ENCODE measurements around the gene ADCY6. TPM values are rescaled to one million over a fixed set of nuclear protein-coding genes. Genes with fewer than 3 reads are reported as not detected.

ADCY6 gene
- polyA plus RNA-seq (2012; ENCODE audit: insufficient read depth, insufficient read length) = not detected

DNA sequence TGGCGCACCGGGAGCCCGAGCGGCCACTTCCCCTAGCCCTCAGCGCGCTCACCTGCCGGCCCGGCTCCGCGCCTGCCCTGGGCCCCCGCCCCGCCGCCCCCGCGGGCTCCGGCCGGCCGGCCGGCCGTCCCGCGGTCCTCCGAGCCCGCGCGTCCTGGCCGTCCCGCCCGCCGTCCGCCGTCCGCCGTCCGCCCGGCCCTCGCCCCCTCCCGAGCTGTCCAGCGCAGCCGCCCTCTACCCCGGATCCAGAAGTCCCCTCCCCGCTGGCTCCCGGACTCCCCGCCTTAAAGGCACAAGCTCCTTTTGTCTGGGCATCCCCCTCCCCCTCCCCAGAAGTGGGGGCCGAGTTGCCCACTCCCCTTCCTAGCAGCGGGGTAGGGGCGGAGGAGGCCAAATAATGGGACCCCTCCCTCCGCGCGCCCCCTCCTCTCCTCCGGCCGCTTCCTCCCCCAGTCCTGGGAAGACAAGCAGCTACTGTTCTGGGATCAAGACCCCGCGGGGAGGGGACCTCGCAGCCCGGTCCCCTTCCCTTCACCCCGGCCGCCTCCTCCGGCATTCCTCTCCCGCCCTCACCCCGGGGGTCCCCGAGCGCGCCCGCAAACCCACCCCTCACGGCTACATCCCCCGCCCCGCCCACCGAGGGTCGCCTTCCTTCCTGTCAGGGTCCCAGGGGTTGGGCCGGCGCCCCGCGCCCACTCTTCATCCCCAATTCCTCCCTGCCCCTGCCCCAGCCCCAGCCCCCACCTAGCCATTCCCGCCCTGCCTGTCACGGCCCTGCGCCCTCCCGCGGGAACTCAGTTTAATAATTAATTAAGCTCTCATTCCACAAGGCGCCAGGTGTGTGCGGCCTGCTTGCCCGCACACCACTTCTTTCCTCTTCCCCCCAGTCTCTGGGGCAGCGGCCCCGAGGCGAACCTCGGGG lies at the start of gene ADCY6:
ADCY6 (minus strand) TSS at position 236 of the 922 bp plus-strand sequence. CDS start 5,655 bp downstream, outside the sequence.
- no peak for DNase-seq (ENCODE audit: low read depth, low spot score)
- H3K4me3 ChIP-seq (ENCODE audit: low read length) = no peak within 1 kb of the TSS; the same call in 1 of the 2 replicates

DNA sequence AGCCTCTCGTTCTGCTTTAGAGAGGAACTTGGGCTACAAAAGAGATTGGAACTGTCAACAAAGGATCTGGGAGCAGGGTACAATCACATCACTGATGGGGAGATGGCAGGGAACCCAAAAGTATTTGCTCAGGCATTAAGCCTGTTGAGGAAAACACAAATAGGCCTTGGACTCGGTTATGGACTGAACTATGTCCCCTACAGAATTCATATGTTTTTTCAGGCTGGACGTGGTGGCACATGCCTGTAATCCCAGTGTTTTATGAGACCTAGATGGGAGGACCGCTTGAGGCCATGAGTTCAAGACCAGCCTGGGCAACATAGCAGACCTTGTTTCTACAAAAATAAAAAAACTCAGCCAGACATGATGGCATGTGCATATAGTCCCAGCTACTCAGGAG lies 49.2 kb upstream of the ADCY6 start:
- no peak overlapping the region for H3K4me3 ChIP-seq (ENCODE audit: low read length)
- DNase-seq (ENCODE audit: low read depth, low spot score) = no peak

- no peak overlapping the region for H3K4me3 ChIP-seq (ENCODE audit: low read length)
- DNase-seq (ENCODE audit: low read depth, low spot score) = no peak
These were observed 43.6 kb upstream of the ADCY6 start for GRCh38 chr12:48832321-48833060.

DNA sequence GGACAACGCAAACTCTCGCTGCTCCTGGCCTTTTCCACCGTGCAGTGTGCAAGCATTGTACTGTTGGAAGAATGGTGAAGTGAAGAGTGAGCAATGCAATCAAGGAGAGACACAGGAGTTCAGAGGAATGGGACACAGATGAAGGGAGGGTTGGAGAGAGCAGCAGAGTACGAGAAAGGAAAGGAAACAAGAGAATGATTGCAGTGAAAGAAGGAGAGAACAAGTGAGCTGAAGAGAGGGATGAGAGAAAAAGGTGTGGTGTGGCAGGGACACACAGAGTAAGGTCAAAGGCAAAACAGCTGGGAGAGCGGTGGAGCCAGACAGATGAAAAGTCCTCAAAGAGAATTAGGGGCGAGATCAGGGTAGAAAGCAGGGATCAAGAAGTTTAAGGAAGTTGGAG lies 42.4 kb upstream of the ADCY6 start:
- no peak overlapping the region for H3K4me3 ChIP-seq (ENCODE audit: low read length)
- no peak for DNase-seq (ENCODE audit: low read depth, low spot score)

DNA sequence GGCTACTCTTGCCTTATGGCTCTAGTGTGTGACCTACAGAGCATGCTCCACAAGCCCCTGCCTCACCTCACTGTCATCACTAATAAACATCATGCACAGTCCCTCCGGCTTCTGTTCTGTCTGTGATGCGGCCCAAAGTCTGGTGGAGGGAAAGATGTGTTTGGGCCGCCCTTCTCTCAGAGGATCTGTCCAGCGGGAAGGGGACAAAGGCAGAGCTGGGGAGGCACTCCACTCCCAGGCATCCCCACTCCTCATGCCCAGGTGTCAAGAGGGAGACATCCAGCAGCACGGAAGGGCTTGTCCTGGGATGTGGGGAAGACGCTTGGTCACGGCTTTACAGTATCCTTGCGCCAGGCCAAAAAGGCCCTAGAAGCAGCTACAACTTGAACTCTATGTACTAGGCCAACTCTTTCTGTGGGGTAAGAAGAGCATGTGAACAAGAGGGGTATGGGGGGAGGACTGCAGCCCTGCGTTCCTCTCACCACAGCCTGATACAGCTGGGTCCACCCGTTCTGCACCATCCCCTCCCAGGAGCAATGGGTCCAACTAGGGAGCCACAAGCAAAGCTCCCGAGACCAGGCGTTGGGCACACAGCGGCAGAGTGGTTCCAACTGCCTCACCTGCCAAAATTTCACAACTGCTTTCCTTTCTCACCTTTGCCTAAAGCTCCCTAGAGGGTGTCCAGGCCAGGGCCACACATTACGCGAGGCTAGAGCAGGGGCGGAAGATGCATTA lies 40.1 kb upstream of the ADCY6 start:
- H3K4me3 ChIP-seq (ENCODE audit: low read length) = no peak overlapping the region
- no peak for DNase-seq (ENCODE audit: low read depth, low spot score)

DNA sequence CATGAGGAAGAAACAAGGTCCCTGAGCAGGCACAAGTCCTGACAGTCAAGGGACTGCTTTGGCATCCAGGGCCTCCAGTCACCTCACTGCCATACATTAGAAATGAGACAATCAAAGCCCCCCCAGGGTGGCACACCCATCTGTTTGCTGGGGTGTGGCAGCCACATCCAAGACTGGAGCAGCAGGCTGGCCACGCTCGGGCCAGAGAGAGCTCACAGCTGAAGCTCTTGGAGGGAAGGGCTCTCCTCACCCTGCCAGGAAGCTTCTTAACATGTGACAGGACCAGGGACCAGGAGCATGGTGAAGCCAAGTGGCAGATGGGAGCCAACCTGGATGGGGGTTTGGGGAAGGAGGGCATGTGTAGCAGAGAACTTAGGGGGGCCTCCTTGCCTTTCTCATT lies 39.4 kb upstream of the ADCY6 start:
- no peak for DNase-seq (ENCODE audit: low read depth, low spot score)
- no peak overlapping the region for H3K4me3 ChIP-seq (ENCODE audit: low read length)

DNA sequence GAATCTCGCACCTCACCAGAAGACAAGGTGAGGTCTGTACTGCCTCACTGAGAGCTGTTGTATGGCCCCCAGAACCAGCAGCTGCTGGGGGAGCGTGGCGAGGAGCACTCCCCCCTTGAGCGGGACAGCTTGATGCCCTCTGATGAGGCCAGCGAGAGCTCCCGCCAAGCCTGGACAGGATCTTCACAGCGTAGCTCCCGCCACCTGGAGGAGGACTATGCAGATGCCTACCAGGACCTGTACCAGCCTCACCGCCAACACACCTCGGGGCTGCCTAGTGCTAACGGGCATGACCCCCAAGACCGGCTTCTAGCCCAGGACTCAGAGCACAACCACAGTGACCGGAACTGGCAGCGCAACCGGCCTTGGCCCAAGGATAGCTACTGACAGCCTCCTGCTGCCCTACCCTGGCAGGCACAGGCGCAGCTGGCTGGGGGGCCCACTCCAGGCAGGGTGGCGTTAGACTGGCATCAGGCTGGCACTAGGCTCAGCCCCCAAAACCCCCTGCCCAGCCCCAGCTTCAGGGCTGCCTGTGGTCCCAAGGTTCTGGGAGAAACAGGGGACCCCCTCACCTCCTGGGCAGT lies 38.7 kb upstream of the ADCY6 start:
- no peak for DNase-seq (ENCODE audit: low read depth, low spot score)
- H3K4me3 ChIP-seq (ENCODE audit: low read length) = no peak overlapping the region

GRCh38 chr12:48827026-48827425 lies 38.1 kb upstream of the ADCY6 start:
- no peak overlapping the region for H3K4me3 ChIP-seq (ENCODE audit: low read length)
- DNase-seq (ENCODE audit: low read depth, low spot score) = no peak

- no peak for DNase-seq (ENCODE audit: low read depth, low spot score)
- H3K4me3 ChIP-seq (ENCODE audit: low read length) = no peak overlapping the region
These were observed 37.4 kb upstream of the ADCY6 start for GRCh38 chr12:48826209-48826855.

- no peak overlapping the region for H3K4me3 ChIP-seq (ENCODE audit: low read length)
- no peak for DNase-seq (ENCODE audit: low read depth, low spot score)
These were observed 36.0 kb upstream of the ADCY6 start for GRCh38 chr12:48824905-48825304.

GRCh38 chr12:48824112-48824511 lies 35.2 kb upstream of the ADCY6 start:
- no peak overlapping the region for H3K4me3 ChIP-seq (ENCODE audit: low read length)
- no peak for DNase-seq (ENCODE audit: low read depth, low spot score)

- no peak overlapping the region for H3K4me3 ChIP-seq (ENCODE audit: low read length)
- no peak for DNase-seq (ENCODE audit: low read depth, low spot score)
These were observed 34.4 kb upstream of the ADCY6 start for GRCh38 chr12:48823281-48823680.

GRCh38 chr12:48822711-48823110 lies 33.8 kb upstream of the ADCY6 start:
- DNase-seq (ENCODE audit: low read depth, low spot score) = no peak
- H3K4me3 ChIP-seq (ENCODE audit: low read length) = no peak overlapping the region

GRCh38 chr12:48822139-48822538 lies 33.2 kb upstream of the ADCY6 start:
- no peak overlapping the region for H3K4me3 ChIP-seq (ENCODE audit: low read length)
- DNase-seq (ENCODE audit: low read depth, low spot score) = no peak

DNA sequence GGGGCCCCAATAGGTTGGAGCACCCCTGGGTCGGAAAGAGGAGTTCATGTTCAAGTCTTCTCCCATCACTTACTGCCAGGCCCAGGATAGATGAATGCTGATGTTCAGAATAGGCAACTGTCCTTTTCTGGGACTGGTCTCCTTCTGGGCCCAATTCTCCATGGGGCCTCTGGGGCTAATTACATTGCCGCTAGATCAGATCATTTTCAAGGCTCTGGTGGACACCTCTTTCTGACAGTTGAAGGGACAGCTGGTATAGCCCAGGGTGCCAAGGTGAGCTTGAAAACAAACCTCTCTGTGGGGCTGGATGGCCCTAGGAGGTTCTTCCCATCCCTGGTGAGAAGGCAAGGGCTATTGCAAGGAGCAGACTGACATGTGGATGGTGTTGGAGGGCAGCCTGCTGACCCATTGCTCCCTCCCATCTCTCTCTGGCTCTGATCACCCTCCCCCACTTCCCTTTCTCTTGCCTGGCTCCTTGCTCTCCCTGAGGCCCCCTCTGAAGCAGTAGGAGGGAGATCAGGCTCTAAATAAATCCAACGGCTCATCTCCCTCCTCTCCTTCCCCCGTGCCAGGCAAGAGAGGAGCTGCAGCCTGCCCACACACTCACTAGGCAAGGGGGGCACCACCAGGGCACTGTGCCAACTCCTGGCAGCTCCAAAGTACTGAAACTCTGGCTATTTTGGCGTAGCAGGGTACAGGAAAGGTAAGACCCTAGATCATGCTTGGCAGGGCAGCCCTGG lies 31.3 kb upstream of the ADCY6 start:
- no peak for DNase-seq (ENCODE audit: low read depth, low spot score)
- H3K4me3 ChIP-seq (ENCODE audit: low read length) = no peak overlapping the region

GRCh38 chr12:48818831-48819590 lies 30.1 kb upstream of the ADCY6 start:
- DNase-seq (ENCODE audit: low read depth, low spot score) = no peak
- peak overlapping the region; percentile 72 for H3K4me3 ChIP-seq (ENCODE audit: low read length)
